Activated CD8-positive, alpha-beta T cell treated with anti-CD3 and anti-CD28 coated beads for 36 hours (primary cell): ENCODE results near the gene GOLGA2. TPM values are rescaled to one million over a fixed set of nuclear protein-coding genes. Genes with fewer than 3 reads are reported as not detected.
"Not testable (repeated sequence)": the region's sequence is repeated elsewhere in the genome, so short reads cannot be mapped to it uniquely, and the experiment has no call there.

Source experiments
- ATAC-seq: fragments of 200-7000 bp; cut with Tn5 transposase; one replicate; pipeline ENCODE4 v1.10.0; 2021; ENCODE audit warnings: mild to moderate bottlenecking, moderate library complexity
- CTCF ChIA-PET: fragments of 350-600 bp; sonication (Branson Sonifier 250); formaldehyde crosslinking; loops from one replicate; lab custom pipeline; 2021; ENCODE audit warnings: antibody characterized with exemption; lab: Charles Lee
- POLR2A ChIA-PET: fragments of 350-600 bp; sonication (Branson Sonifier 250); formaldehyde crosslinking; loops from one replicate; lab custom pipeline; 2021; ENCODE audit warnings: antibody characterized with exemption; lab: Charles Lee
- DNase-seq: peaks from one replicate; pipeline ENCODE4 v3.0.0-alpha.2; 2020
- H3K27ac Mint-ChIP-seq: one replicate; pipeline ENCODE4 v1.8.0; 2021; ENCODE audit warnings: mild to moderate bottlenecking, mixed read lengths
- H3K27me3 Mint-ChIP-seq: one replicate; pipeline ENCODE4 v1.8.0; 2021; ENCODE audit warnings: mixed read lengths
- H3K36me3 Mint-ChIP-seq: one replicate; pipeline ENCODE4 v1.8.0; 2021; ENCODE audit warnings: low read depth, mixed read lengths
- H3K4me1 Mint-ChIP-seq: one replicate; pipeline ENCODE4 v1.8.0; 2021; ENCODE audit warnings: low read depth, mixed read lengths
- H3K4me3 Mint-ChIP-seq: one replicate; pipeline ENCODE4 v1.8.0; 2021; ENCODE audit warnings: mild to moderate bottlenecking, moderate library complexity, mixed read lengths
- H3K9me3 Mint-ChIP-seq: one replicate; pipeline ENCODE4 v1.8.0; 2021; ENCODE audit warnings: mixed read lengths
- CTCF ChIP-seq: fragments of 200-600 bp; IDR thresholded peaks from one replicate; pipeline ENCODE4 v1.8.0; 2022; ENCODE audit warnings: antibody characterized with exemption, mild to moderate bottlenecking
- intact Hi-C: fragments of 100-400 bp; cut with micrococcal nuclease; formaldehyde crosslinking; loops from one replicate; pipeline ENCODE4 v1.10.0; 2022
- total RNA-seq, 2 experiments: library from RNA; stranded (reverse); gene quantifications; one replicate each; pipeline ENCODE4 v1.2.3, GENCODE V29; 2021

The GOLGA2 gene
- total RNA-seq, 2 experiments from 2014 or later: 29.8 to 34.6 TPM

GRCh38 chr9:128232528-128233428 lies 43.0 kb downstream of the GOLGA2 start:
- ChIA-PET CTCF (no interaction called here), POLR2A (interaction anchor here (1.0 kb wide), 1 partner anchor 9 kb away, joined by 4 read pairs; no protein-coding TSS in a partner anchor)
- TF ChIP-seq CTCF: no peak
- ATAC-seq: no peak
- H3K27ac Mint-ChIP-seq: no peak overlapping the region
- DNase-seq: no peak
- no peaks in the 10 kb centered on the region for H3K36me3 Mint-ChIP-seq
- no peak overlapping the region for H3K4me3 Mint-ChIP-seq
- H3K27me3 Mint-ChIP-seq: no peaks in the 10 kb centered on the region
- intact Hi-C loops: no loop called here
- H3K4me1 Mint-ChIP-seq: peaks cover 2% of the 10 kb centered on the region
- H3K9me3 Mint-ChIP-seq: no peaks in the 10 kb centered on the region

GRCh38 chr9:128231638-128232527 lies 43.9 kb downstream of the GOLGA2 start:
- Mint-ChIP-seq H3K27ac (no peak overlapping the region), H3K36me3 (no peaks in the 10 kb centered on the region), H3K27me3 (no peaks in the 10 kb centered on the region), H3K4me1 (peaks cover 2% of the 10 kb centered on the region), H3K4me3 (no peak overlapping the region), H3K9me3 (no peaks in the 10 kb centered on the region)
- intact Hi-C loops: no loop called here
- DNase-seq (no peak), ATAC-seq (peak; percentile 27)
- TF ChIP-seq CTCF: no peak
- ChIA-PET CTCF (no interaction called here), POLR2A (no interaction called here)

GRCh38 chr9:128230897-128231296 lies 44.9 kb downstream of the GOLGA2 start:
- H3K27ac Mint-ChIP-seq, ATAC-seq, H3K4me1 Mint-ChIP-seq, H3K4me3 Mint-ChIP-seq, CTCF ChIA-PET, H3K27me3 Mint-ChIP-seq, H3K36me3 Mint-ChIP-seq, H3K9me3 Mint-ChIP-seq, intact Hi-C loops, DNase-seq, POLR2A ChIA-PET: not testable (repeated sequence)

GRCh38 chr9:128226412-128226801 lies 49.4 kb downstream of the GOLGA2 start:
- intact Hi-C loops: no loop called here
- POLR2A ChIA-PET: interaction anchor here (0.6 kb wide), 1 partner anchor 14 kb away, joined by 3 read pairs; no protein-coding TSS in a partner anchor
- no peaks in the 10 kb centered on the region for H3K27me3 Mint-ChIP-seq
- no peaks in the 10 kb centered on the region for H3K9me3 Mint-ChIP-seq
- no peak for TF ChIP-seq CTCF
- no peak overlapping the region for H3K27ac Mint-ChIP-seq
- H3K4me3 Mint-ChIP-seq: no peak overlapping the region
- CTCF ChIA-PET: no interaction called here
- H3K36me3 Mint-ChIP-seq: no peaks in the 10 kb centered on the region
- no peaks in the 10 kb centered on the region for H3K4me1 Mint-ChIP-seq
- ATAC-seq (no peak), DNase-seq (no peak)

GRCh38 chr9:128225770-128226411 lies 49.9 kb downstream of the GOLGA2 start:
- DNase-seq: no peak
- TF ChIP-seq CTCF: no peak
- H3K27ac Mint-ChIP-seq: no peak overlapping the region
- H3K27me3 Mint-ChIP-seq: no peaks in the 10 kb centered on the region
- H3K4me1 Mint-ChIP-seq: no peaks in the 10 kb centered on the region
- intact Hi-C loops: no loop called here
- H3K4me3 Mint-ChIP-seq: no peak overlapping the region
- ATAC-seq: no peak
- ChIA-PET CTCF (no interaction called here), POLR2A (no interaction called here)
- no peaks in the 10 kb centered on the region for H3K9me3 Mint-ChIP-seq
- H3K36me3 Mint-ChIP-seq: no peaks in the 10 kb centered on the region
